HepG2 (cell line): Measurements from ENCODE around the gene AKTIP.

Experiments
- DZIP1 ChIP-seq: sonication (generic); formaldehyde crosslinking; IDR thresholded peaks from 2 replicates; pipeline ENCODE4 v1.5.0; 2020; ENCODE audit warnings: mild to moderate bottlenecking, missing genetic modification reagents
- RAD21 ChIP-seq: fragments of 450-650 bp; formaldehyde crosslinking; IDR thresholded peaks from 2 replicates; pipeline ENCODE4 v1.5.0; 2020; ENCODE audit warnings: mild to moderate bottlenecking
- SKIL ChIP-seq: sonication (generic); formaldehyde crosslinking; IDR thresholded peaks from 2 replicates; pipeline ENCODE4 v1.8.0; 2022; ENCODE audit warnings: missing genetic modification reagents, mild to moderate bottlenecking, moderate library complexity, borderline replicate concordance

GRCh38 chr16:53484542-53484941, 18.5 kb downstream of the AKTIP start:
- TF ChIP-seq SKIL (CRISPR knock-in tag), result no peak
- TF ChIP-seq RAD21 (CRISPR knock-in tag), result no peak
- no peak for TF ChIP-seq DZIP1
